Activated B cell treated with CpG ODN at 0.5 μM for 24 hours (primary cell): ENCODE results near the gene DGKQ. TPM values are rescaled to one million over a fixed set of nuclear protein-coding genes. Genes with fewer than 3 reads are reported as not detected.
A peak's percentile ranks its signal among the peaks of the same experiment; 100 is the strongest.

Experiments
- ATAC-seq: fragments of 200-7000 bp; cut with Tn5 transposase; one replicate; pipeline ENCODE4 v1.10.0; 2021; ENCODE audit warnings: low read depth, mild to moderate bottlenecking, moderate library complexity
- CTCF ChIA-PET: fragments of 350-600 bp; sonication (Branson Sonifier 250); formaldehyde crosslinking; loops from one replicate; lab custom pipeline; 2021; ENCODE audit warnings: antibody characterized with exemption; lab: Charles Lee
- POLR2A ChIA-PET: fragments of 350-600 bp; sonication (Branson Sonifier 250); formaldehyde crosslinking; loops from one replicate; lab custom pipeline; 2021; ENCODE audit warnings: antibody characterized with exemption; lab: Charles Lee
- DNase-seq: peaks from one replicate; pipeline ENCODE4 v3.0.0; 2022
- H3K27ac Mint-ChIP-seq: one replicate; pipeline ENCODE4 v1.8.0; 2020; ENCODE audit warnings: mixed read lengths
- H3K27me3 Mint-ChIP-seq: one replicate; pipeline ENCODE4 v1.8.0; 2021; ENCODE audit warnings: mixed read lengths
- H3K36me3 Mint-ChIP-seq: one replicate; pipeline ENCODE4 v1.8.0; 2021; ENCODE audit warnings: low read depth, mixed read lengths
- H3K4me1 Mint-ChIP-seq: one replicate; pipeline ENCODE4 v1.8.0; 2021; ENCODE audit warnings: mixed read lengths
- H3K4me3 Mint-ChIP-seq: one replicate; pipeline ENCODE4 v1.8.0; 2020; ENCODE audit warnings: mild to moderate bottlenecking, mixed read lengths
- H3K9me3 Mint-ChIP-seq: one replicate; pipeline ENCODE4 v1.8.0; 2020; ENCODE audit warnings: mixed read lengths
- intact Hi-C: fragments of 100-400 bp; cut with micrococcal nuclease; formaldehyde crosslinking; loops from one replicate; pipeline ENCODE4 v1.15.1; 2024
- total RNA-seq: library from RNA; stranded (reverse); gene quantifications from 2 replicates; pipeline ENCODE4 v1.2.3, GENCODE V29; 2022
- TF ChIP-seq, protein P1 (sequence below): fragments of 200-600 bp; IDR thresholded peaks from one replicate; pipeline ENCODE4 v1.8.0; 2022; ENCODE audit warnings: antibody characterized with exemption, mild to moderate bottlenecking

The DGKQ gene
- total RNA-seq, 1 donor from 2014 or later: 16.4 TPM

- TF ChIP-seq, protein P1, sequence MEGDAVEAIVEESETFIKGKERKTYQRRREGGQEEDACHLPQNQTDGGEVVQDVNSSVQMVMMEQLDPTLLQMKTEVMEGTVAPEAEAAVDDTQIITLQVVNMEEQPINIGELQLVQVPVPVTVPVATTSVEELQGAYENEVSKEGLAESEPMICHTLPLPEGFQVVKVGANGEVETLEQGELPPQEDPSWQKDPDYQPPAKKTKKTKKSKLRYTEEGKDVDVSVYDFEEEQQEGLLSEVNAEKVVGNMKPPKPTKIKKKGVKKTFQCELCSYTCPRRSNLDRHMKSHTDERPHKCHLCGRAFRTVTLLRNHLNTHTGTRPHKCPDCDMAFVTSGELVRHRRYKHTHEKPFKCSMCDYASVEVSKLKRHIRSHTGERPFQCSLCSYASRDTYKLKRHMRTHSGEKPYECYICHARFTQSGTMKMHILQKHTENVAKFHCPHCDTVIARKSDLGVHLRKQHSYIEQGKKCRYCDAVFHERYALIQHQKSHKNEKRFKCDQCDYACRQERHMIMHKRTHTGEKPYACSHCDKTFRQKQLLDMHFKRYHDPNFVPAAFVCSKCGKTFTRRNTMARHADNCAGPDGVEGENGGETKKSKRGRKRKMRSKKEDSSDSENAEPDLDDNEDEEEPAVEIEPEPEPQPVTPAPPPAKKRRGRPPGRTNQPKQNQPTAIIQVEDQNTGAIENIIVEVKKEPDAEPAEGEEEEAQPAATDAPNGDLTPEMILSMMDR: no peak
- no peak overlapping the region for H3K4me3 Mint-ChIP-seq
- CTCF ChIA-PET: no interaction called here
- DNase-seq (no peak), ATAC-seq (no peak)
- POLR2A ChIA-PET: no interaction called here
- H3K36me3 Mint-ChIP-seq: peaks cover 16% of the 10 kb centered on the region
- intact Hi-C loops: no loop called here
- H3K27ac Mint-ChIP-seq: no peak overlapping the region
- no peaks in the 10 kb centered on the region for H3K27me3 Mint-ChIP-seq
- H3K4me1 Mint-ChIP-seq: peaks cover 69% of the 10 kb centered on the region
- H3K9me3 Mint-ChIP-seq: peaks cover 4% of the 10 kb centered on the region
Observed at GRCh38 chr4:917466-917865, 55.9 kb downstream of the DGKQ start.

- TF ChIP-seq, protein P1: no peak
- ChIA-PET POLR2A (interaction anchor here (0.7 kb wide), 1 partner anchor 20 kb away, joined by 3 read pairs; no protein-coding TSS in a partner anchor), CTCF (no interaction called here)
- peaks cover 24% of the 10 kb centered on the region for H3K36me3 Mint-ChIP-seq
- H3K4me1 Mint-ChIP-seq: peaks cover 52% of the 10 kb centered on the region
- intact Hi-C loops: loop anchor here (2.0 kb wide), 1 partner anchor 57 kb away; the partner anchor contains the start of gene DGKQ
- DNase-seq (no peak), ATAC-seq (no peak)
- H3K9me3 Mint-ChIP-seq: peaks cover 2% of the 10 kb centered on the region
- peak overlapping the region; percentile 58 for H3K4me3 Mint-ChIP-seq
- H3K27ac Mint-ChIP-seq: peak overlapping the region; percentile 3
- H3K27me3 Mint-ChIP-seq: no peaks in the 10 kb centered on the region
Observed at GRCh38 chr4:915595-915994, 57.8 kb downstream of the DGKQ start.

GRCh38 chr4:915041-915474 lies 58.3 kb downstream of the DGKQ start:
- Mint-ChIP-seq H3K27me3 (no peaks in the 10 kb centered on the region), H3K27ac (peak overlapping the region; percentile 3), H3K4me3 (peak overlapping the region; percentile 58), H3K36me3 (peaks cover 28% of the 10 kb centered on the region), H3K4me1 (peaks cover 50% of the 10 kb centered on the region), H3K9me3 (peaks cover 2% of the 10 kb centered on the region)
- ATAC-seq: peak; percentile 93
- CTCF ChIA-PET: no interaction called here
- intact Hi-C loops: loop anchor here (2.0 kb wide), 1 partner anchor 58 kb away; the partner anchor contains the start of gene DGKQ
- DNase-seq: peak; percentile 17
- TF ChIP-seq, protein P1: no peak
- POLR2A ChIA-PET: no interaction called here

DNA sequence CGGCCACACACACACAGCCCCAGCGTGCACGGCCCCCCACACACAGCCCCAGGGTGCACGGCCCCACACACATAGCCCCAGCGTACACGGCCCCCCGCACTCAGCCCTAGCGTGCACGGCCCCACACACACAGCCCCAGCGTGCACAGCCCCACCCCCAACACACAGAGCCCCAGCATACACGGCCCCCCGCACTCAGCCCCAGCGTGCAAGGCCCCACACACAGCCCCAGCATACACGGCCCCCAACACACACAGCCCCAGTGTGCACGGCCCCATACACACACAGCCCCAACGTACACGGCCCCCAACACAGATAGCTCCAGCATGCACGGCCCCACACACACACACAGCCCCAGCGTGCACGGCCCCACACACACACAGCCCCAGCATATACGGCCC lies 58.8 kb downstream of the DGKQ start:
- Mint-ChIP-seq H3K9me3 (peaks cover 2% of the 10 kb centered on the region), H3K27me3 (no peaks in the 10 kb centered on the region), H3K4me1 (peaks cover 46% of the 10 kb centered on the region), H3K36me3 (peaks cover 32% of the 10 kb centered on the region), H3K27ac (no peak overlapping the region), H3K4me3 (no peak overlapping the region)
- ATAC-seq: no peak
- TF ChIP-seq, protein P1: no peak
- POLR2A ChIA-PET: no interaction called here
- CTCF ChIA-PET: no interaction called here
- peak; percentile 5 for DNase-seq
- intact Hi-C loops: loop anchor here (2.0 kb wide), 1 partner anchor 58 kb away; the partner anchor contains the start of gene DGKQ

DNA sequence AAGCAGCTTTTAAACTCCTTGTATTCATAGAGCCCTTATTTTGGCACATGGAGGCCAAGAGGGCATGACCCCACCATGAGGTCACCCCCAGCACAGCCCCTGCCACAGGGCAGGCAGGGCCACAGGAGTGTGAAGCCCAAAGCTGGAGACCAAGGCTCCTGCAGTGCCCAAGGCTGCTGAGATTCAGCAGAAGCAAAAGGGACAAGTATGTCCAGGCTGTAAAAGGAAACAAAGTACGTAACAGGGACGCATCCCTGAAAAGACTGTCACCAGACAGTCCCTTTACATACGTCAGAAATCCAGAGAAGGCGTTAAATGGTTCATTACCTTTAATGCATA lies 60.1 kb downstream of the DGKQ start:
- no peak for DNase-seq

More for the DNA sequence above, 60.1 kb downstream of the DGKQ start:
- intact Hi-C loops: no loop called here
- Mint-ChIP-seq H3K4me3 (no peak overlapping the region), H3K9me3 (peaks cover 2% of the 10 kb centered on the region), H3K27me3 (no peaks in the 10 kb centered on the region), H3K27ac (no peak overlapping the region), H3K4me1 (peaks cover 37% of the 10 kb centered on the region), H3K36me3 (peaks cover 41% of the 10 kb centered on the region)
- ATAC-seq: no peak
- ChIA-PET POLR2A (no interaction called here), CTCF (no interaction called here)
- TF ChIP-seq, protein P1: no peak
